GM12878 (cell line): ENCODE measurements around the gene PRPF6. TPM values are rescaled to one million over a fixed set of nuclear protein-coding genes. Genes with fewer than 3 reads are reported as not detected.

Experiments
- ATAC-seq: fragments of 200-7000 bp; cut with Tn5 transposase; 3 replicates; pipeline ENCODE4 v1.9.1; 2020; ENCODE audit warnings: mild to moderate bottlenecking, moderate library complexity
- BruUV-seq: library from RNA; stranded (reverse); fragments of 400-500 nt; replicated peaks from 2 replicates; lab custom pipeline; 2021; lab: Mats Ljungman, UMichigan
- CTCF ChIA-PET: fragments of 300-600 bp; sonication (Branson Sonifier 250); formaldehyde crosslinking; extraction: SDS; loops from one replicate; lab custom pipeline; 2021; ENCODE audit warnings: inconsistent platforms; lab: Yijun Ruan, JAX
- POLR2A ChIA-PET: fragments of 350-600 bp; formaldehyde crosslinking; extraction: SDS; loops from one replicate; lab custom pipeline; 2021; ENCODE audit warnings: inconsistent platforms; lab: Charles Lee
- RAD21 ChIA-PET: fragments of 300-600 bp; sonication (Branson Sonifier 250); formaldehyde crosslinking; loops from one replicate; lab custom pipeline; 2023; ENCODE audit warnings: antibody characterized with exemption; ENCODE audit not compliant: unreplicated experiment; lab: Charles Lee
- SMC1A ChIA-PET: fragments of 300-600 bp; sonication (Branson Sonifier 250); formaldehyde crosslinking; loops from one replicate; lab custom pipeline; 2023; ENCODE audit not compliant: unreplicated experiment, uncharacterized antibody; lab: Charles Lee
- DNase-seq: peaks from one replicate; pipeline ENCODE4 v3.0.0-alpha.2; 2011; ENCODE audit warnings: low read depth, low spot score
- FAIRE-seq: peaks from 3 replicates; lab custom pipeline; 2011; peaks lifted over from hg19 to GRCh38; lab: Jason Lieb, UNC
- H2AFZ ChIP-seq: 2 replicates; pipeline ENCODE4 v1.6.0; 2011; ENCODE audit warnings: low read depth, low read length, control low read depth; ENCODE audit not compliant: control insufficient read depth
- H3K27ac ChIP-seq: 2 replicates; pipeline ENCODE4 v1.5.1; 2011; ENCODE audit warnings: control low read depth; ENCODE audit not compliant: control insufficient read depth, insufficient read depth
- H3K27me3 ChIP-seq, 2 experiments: replicated peaks in 1 of 2; 2 replicates each; pipeline versions ENCODE4 v1.6.0 to v1.6.1; 2011; ENCODE audit warnings: low read length in 1 of 2; ENCODE audit not compliant: control insufficient read depth in 2 of 2, insufficient read depth in 2 of 2
- H3K36me3 ChIP-seq, 2 experiments: 2 replicates each; pipeline ENCODE4 v1.5.1; 2011; ENCODE audit warnings: low read length in 1 of 2; ENCODE audit not compliant: control insufficient read depth in 2 of 2, insufficient read depth in 2 of 2
- H3K4me1 ChIP-seq: 2 replicates; pipeline ENCODE4 v1.6.1; 2011; ENCODE audit warnings: mild to moderate bottlenecking, low read length, moderate library complexity, mixed read lengths; ENCODE audit not compliant: control insufficient read depth, insufficient read depth
- H3K4me2 ChIP-seq: 2 replicates; pipeline ENCODE4 v1.6.0; 2011; ENCODE audit warnings: control low read depth; ENCODE audit not compliant: control insufficient read depth, insufficient read depth
- H3K4me3 ChIP-seq: fragments of 200-600 bp; sonication (generic); 2 replicates; pipeline ENCODE4 v1.5.1; 2016
- H3K79me2 ChIP-seq: 2 replicates; pipeline ENCODE4 v1.6.0; 2011; ENCODE audit warnings: low read length; ENCODE audit not compliant: control insufficient read depth, insufficient read depth
- H3K9ac ChIP-seq: 2 replicates; pipeline ENCODE4 v1.8.0; 2011; ENCODE audit warnings: low read length, control low read depth, mixed read lengths; ENCODE audit not compliant: control insufficient read depth, insufficient read depth
- H3K9me3 ChIP-seq: replicated peaks from 3 replicates; pipeline ENCODE4 v1.5.1; 2011; ENCODE audit warnings: mild to moderate bottlenecking, low read length; ENCODE audit not compliant: control insufficient read depth, insufficient read depth
- H4K20me1 ChIP-seq: 2 replicates; pipeline ENCODE4 v1.6.0; 2011; ENCODE audit not compliant: control insufficient read depth, insufficient read depth
- BHLHE40 ChIP-seq, 2 experiments: fragments of 450-650 bp in 1 of 2; IDR thresholded peaks; 2 replicates each; pipeline ENCODE4 v1.6.1; 2011 to 2017; ENCODE audit warnings: low read depth in 2 of 2, borderline replicate concordance in 1 of 2, improper control_type of control experiment in 1 of 2, low read length in 1 of 2, mild to moderate bottlenecking in 1 of 2
- CHD1 ChIP-seq: IDR thresholded peaks from 2 replicates; pipeline ENCODE4 v1.6.1; 2012; ENCODE audit warnings: low read depth, low read length, improper control_type of control experiment
- CREM ChIP-seq: IDR thresholded peaks from 2 replicates; pipeline ENCODE4 v1.6.1; 2014; ENCODE audit warnings: antibody characterized with exemption, low read depth
- EED ChIP-seq: sonication (generic); IDR thresholded peaks from 2 replicates; pipeline ENCODE4 v1.6.1; 2016; ENCODE audit warnings: antibody characterized with exemption, low read depth
- ELK1 ChIP-seq: IDR thresholded peaks from 2 replicates; pipeline ENCODE4 v1.6.1; 2012; ENCODE audit warnings: low read depth, low read length, improper control_type of control experiment
- ESRRA ChIP-seq: IDR thresholded peaks from 2 replicates; pipeline ENCODE4 v1.6.1; 2012; ENCODE audit warnings: mild to moderate bottlenecking, low read length, improper control_type of control experiment
- FOXK2 ChIP-seq: fragments of 450-650 bp; IDR thresholded peaks from 2 replicates; pipeline ENCODE4 v1.6.1; 2017; ENCODE audit warnings: mild to moderate bottlenecking, moderate library complexity
- IKZF2 ChIP-seq, 2 experiments: fragments of 450-650 bp; IDR thresholded peaks; 2 replicates each; pipeline ENCODE4 v1.6.1; 2017; ENCODE audit warnings: mild to moderate bottlenecking in 2 of 2, moderate library complexity in 2 of 2
- LARP7 ChIP-seq: fragments of 450-650 bp; IDR thresholded peaks from 2 replicates; pipeline ENCODE4 v1.6.1; 2017; ENCODE audit warnings: mild to moderate bottlenecking
- PAX8 ChIP-seq: fragments of 450-650 bp; IDR thresholded peaks from 2 replicates; pipeline ENCODE4 v1.6.1; 2017; ENCODE audit warnings: mild to moderate bottlenecking, moderate library complexity
- TAF1 ChIP-seq: IDR thresholded peaks from 2 replicates; pipeline ENCODE4 v1.6.1; 2011; ENCODE audit warnings: mild to moderate bottlenecking, low read depth, low read length, borderline replicate concordance
- WGBS: methylation state at CpG from one replicate; pipeline ENCODE4 v1.1.6; 2016; ENCODE audit warnings: low lambda C conversion rate; ENCODE audit not compliant: insufficient replicate concordance, insufficient coverage; ENCODE audit errors: missing lambda C conversion rate; 5-methylcytosine and 5-hydroxymethylcytosine counted together
- in situ Hi-C: fragments of 300-500 bp; cut with MboI; formaldehyde crosslinking; loops from 9 replicates; pipeline ENCODE4 v1.14.3; 2018; ENCODE audit warnings: mixed read lengths
- intact Hi-C: fragments of 100-400 bp; cut with micrococcal nuclease; formaldehyde crosslinking; loops from one replicate; pipeline ENCODE4 v1.14.2; 2022; ENCODE audit not compliant: unreplicated experiment
- polyA plus RNA-seq, 11 experiments: library from polyadenylated mRNA; depleted of rRNA in 4 of 11; unstranded in 6 of 11; stranded (reverse) in 5 of 11; fragments of >200 nt; fragmentation: Nextera tagmentation in 4 of 11; fragmentation: Illumina TruSeq in 1 of 11; extraction: Ambion mirVana in 4 of 11; extraction: Trizol in 1 of 11; gene quantifications; 1 replicate in 1 of 11; 2 replicates in 10 of 11; pipeline versions ENCODE4 v1.2.1 to v1.2.3, GENCODE V29; 2011 to 2016; ENCODE audit warnings: inconsistent platforms in 2 of 11, missing spikeins in 2 of 11, low read depth in 1 of 11
- total RNA-seq, 4 experiments: library from RNA; depleted of rRNA in 3 of 4; stranded (reverse); fragments of >200 nt in 3 of 4; fragmentation: Illumina TruSeq in 1 of 4; extraction: Trizol in 1 of 4; gene quantifications; 2 replicates each; pipeline versions ENCODE4 v1.2.1 to v1.2.3, GENCODE V29; 2013 to 2021

PRPF6 gene
- total and polyA plus RNA-seq, 10 of the 15 experiments (the other 5 are each of a cell fraction or from before 2014, with no cell fraction given), result 5.0 to 102 (median 71.3) TPM

DNA sequence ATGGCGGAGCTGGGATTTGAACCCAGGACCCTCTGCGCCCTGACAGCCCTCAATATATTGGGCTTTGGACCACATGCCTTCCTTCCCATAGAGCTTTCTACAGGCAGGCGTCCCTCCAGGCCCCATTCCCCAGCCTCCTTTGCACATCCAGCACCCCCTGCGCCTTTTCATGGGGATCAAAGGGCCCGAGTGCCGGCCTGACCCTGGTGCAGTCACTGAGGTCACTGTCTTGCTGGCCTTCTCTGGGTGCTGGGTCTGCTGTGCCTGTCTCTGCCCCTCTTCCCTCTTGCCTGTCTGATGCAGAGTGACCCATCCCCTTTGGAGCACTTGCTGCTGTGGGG is 100.7 kb downstream of the PRPF6 start:
- ChIA-PET SMC1A (interaction anchor here (1.0 to 2.3 kb wide), 2 partner anchors 39 to 40 kb away, joined by 3 to 11 read pairs; no protein-coding TSS in a partner anchor), RAD21 (interaction anchor here (0.6 to 6.7 kb wide), 3 partner anchors 34 to 295 kb away, joined by 3 to 67 read pairs (median 6); no protein-coding TSS in a partner anchor), POLR2A (interaction anchor here (1.6 kb wide), 1 partner anchor 43 kb away, joined by 4 read pairs; no protein-coding TSS in a partner anchor), CTCF (interaction anchor here (1.0 to 3.5 kb wide), 3 partner anchors 39 to 204 kb away, joined by 3 to 65 read pairs (median 6); no protein-coding TSS in a partner anchor)
- peaks cover 19% of the 10 kb centered on the region for H3K4me1 ChIP-seq
- WGBS, result 92% methylated on average over 6 of the region's 6 CpGs
- DNase-seq (no peak), FAIRE-seq (no peak), ATAC-seq (no peak)
- no peak overlapping the region for H3K9ac ChIP-seq
- H3K79me2 ChIP-seq, result peaks cover 23% of the 10 kb centered on the region
- no peak overlapping the region for H2AFZ ChIP-seq
- in situ Hi-C loops (no loop called here), intact Hi-C loops (no loop called here)
- TF ChIP-seq IKZF2 (IDR thresholded peaks at IDR 0.05), result no peak
- TF ChIP-seq TAF1, result no peak
- TF ChIP-seq ESRRA, result no peak
- no peak for TF ChIP-seq PAX8
- no peak for TF ChIP-seq BHLHE40 (IDR thresholded peaks at IDR 0.05; ENCODE audit: borderline replicate concordance in 1 of 2, low read depth in 2 of 2, low read length in 1 of 2)
- TF ChIP-seq EED, result no peak
- no peak for TF ChIP-seq FOXK2
- TF ChIP-seq LARP7, result no peak
- no peak for TF ChIP-seq CREM
- no peak for TF ChIP-seq CHD1
- TF ChIP-seq ELK1, result no peak
- H3K4me2 ChIP-seq, result no peak overlapping the region
- no TSS peak for BruUV-seq
- no peaks in the 10 kb centered on the region for H3K36me3 ChIP-seq
- H3K27me3 ChIP-seq, result peaks cover 2 to 7% of the 10 kb centered on the region in 2 experiments; a peak in 2 of 4 replicates
- H3K4me3 ChIP-seq, result no peak overlapping the region
- no peak overlapping the region for H3K27ac ChIP-seq
- H4K20me1 ChIP-seq, result no peaks in the 10 kb centered on the region
- peaks cover under 1% of the 10 kb centered on the region; the same call in 1 of the 3 replicates for H3K9me3 ChIP-seq
